ENCODE results near the gene LIFR.

DNA sequence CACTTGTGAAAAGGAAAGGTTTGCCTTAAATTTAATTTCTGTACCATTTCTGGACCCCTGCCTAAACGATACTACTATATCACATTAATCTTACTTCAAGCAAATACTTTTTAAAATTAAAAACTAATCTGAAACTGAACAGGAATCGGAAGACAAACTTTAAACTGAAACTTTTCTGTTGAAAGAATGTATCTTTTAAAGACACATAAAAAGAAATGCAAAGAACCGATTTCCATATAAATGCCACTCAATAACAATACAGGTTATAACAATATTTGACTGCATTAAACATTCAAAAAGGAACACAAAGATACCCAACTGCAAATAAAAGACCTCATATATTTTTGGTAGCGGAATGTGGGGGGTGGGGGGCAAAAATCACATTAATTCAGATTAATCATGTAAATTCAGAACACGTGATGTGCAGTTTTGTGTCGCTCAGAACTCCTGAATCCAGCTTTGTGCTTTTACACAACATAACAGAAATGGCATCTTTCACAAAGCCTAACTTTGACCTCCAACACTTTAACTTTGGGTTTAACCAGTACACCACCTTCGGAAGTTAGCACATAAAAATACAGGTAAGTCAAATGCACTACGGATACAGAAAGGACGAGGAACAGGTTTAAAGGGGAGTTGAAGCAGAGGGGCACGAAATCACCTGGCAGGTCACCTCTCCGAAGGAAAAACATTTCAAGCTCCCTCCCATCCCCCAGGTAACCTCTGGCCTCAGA is 925 bp downstream of the LIFR start:
- TF ChIP-seq, protein P1, sequence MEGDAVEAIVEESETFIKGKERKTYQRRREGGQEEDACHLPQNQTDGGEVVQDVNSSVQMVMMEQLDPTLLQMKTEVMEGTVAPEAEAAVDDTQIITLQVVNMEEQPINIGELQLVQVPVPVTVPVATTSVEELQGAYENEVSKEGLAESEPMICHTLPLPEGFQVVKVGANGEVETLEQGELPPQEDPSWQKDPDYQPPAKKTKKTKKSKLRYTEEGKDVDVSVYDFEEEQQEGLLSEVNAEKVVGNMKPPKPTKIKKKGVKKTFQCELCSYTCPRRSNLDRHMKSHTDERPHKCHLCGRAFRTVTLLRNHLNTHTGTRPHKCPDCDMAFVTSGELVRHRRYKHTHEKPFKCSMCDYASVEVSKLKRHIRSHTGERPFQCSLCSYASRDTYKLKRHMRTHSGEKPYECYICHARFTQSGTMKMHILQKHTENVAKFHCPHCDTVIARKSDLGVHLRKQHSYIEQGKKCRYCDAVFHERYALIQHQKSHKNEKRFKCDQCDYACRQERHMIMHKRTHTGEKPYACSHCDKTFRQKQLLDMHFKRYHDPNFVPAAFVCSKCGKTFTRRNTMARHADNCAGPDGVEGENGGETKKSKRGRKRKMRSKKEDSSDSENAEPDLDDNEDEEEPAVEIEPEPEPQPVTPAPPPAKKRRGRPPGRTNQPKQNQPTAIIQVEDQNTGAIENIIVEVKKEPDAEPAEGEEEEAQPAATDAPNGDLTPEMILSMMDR (IDR thresholded peaks at IDR 0.05) = no peak
- TF ChIP-seq POLR2A (IDR thresholded peaks at IDR 0.05) = no peak

Data from body of pancreas (tissue), 4 donors.